Stimulated activated CD8-positive, alpha-beta memory T cell treated with anti-CD3 and anti-CD28 coated beads, Interleukin-4, amount 100 ng/mL, for 4 hours (primary cell): ENCODE measurements around the gene PEF1.

Source experiments
- DNase-seq, 2 donors: peaks; one replicate each; pipeline ENCODE4 v3.0.0-alpha.2; 2020; ENCODE audit warnings: low read depth in 2 of 2, low spot score in 1 of 2

The PEF1 gene

DNA sequence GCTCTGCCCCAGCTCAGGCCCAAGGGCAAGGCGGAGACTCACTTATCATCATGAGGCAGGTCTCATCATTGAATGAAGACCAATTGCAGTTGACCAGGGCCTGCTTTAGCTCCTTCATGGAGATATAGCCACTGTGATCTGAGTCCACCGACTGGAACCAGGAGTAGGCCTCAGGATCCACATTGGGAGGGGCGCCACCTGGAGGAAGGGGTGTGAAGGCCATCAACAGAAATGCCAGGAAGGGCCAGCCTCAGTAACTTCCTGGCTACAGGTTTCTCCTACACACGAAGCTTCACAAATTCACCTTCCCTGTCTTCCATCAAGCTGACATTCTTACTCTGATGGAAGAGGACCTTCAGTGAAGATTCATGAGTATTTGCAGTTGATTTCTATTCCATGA, 11.6 kb downstream of the PEF1 start:
- DNase-seq = no peak

DNA sequence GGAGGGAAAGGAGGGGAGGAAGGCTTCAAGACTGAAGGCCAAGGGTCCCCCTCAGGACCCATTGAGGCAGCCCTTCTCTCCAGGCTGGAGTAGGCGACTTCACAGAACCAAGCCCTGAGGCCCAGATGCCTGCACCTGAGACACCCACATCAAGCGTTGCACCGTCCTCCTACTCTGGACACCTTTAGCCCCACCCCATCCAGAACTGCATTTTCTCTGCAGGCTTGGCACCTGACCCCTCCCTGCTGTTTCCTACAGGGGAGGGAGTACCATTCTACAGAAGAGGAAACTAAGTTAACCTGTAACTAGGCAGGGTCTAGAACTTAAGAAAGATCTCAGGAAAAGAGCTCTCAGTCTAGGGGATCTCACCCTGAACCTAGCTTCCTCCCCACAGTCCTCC, 12.0 kb downstream of the PEF1 start:
- DNase-seq = no peak

DNA sequence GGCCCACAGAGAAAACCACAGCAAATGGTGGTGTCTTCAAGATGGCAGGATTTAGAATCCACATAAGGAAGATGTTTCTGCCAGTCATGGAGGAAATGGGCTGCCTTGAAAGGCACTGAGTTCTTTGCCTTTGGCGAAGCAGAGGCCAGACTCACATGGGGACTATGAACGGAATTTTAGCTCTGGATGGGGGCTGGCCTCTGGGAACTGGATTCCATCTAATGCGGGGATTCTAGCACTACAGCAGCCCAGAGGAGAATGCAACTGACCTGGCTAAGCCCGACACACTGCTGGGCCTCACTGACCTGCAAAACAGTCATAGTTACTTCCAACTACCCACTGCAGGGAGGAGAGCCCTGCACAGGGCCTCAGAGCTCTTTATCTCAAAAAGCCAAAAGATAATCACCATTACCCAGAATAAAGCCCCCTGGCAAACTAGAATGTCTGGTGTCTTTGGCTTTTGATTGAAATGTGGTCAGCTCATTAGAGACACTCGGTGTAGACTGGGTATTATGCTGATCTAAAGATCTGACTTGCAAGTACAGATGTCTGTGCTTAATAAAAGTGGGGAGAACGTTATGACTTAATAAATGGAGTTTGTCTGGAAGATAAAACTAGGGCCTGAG, 15.6 kb downstream of the PEF1 start:
- no peak for DNase-seq

- no peak for DNase-seq
These were observed 16.6 kb downstream of the PEF1 start for GRCh38 chr1:31627930-31628559.

- no peak for DNase-seq
These were observed 17.3 kb downstream of the PEF1 start for GRCh38 chr1:31627301-31627929.

GRCh38 chr1:31626223-31627207, 18.2 kb downstream of the PEF1 start:
- DNase-seq = no peak

DNA sequence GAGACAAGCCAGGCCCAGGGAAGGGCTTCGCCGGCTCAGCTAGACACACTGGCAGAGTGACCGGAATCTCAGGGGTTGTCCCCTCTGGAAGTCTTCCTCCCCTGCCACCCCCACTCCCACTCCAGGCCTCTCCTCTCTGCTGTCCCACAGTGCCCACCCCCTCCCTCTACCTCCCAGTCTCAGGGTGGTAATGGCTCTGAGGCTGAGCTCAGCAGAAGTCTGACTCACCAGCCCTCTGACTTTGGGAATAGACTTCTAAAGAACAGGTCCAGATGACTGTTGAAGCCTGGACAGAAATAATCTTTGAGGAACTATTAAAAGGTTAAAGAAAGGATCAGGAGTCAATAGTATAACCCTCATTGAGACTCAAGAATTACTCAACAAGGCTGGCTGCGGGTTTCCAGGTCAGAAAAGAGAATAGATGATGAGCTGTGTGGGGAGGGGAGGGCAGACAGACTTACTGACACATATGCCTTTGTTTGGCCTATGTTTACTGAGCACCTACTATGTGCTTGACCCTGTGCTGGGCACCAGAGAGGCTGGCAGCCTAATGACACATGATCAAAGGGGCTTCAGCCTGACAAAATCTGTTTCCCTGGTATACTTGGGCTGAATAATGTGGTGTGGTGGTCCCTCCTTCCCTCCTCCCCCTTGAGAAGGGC, 19.0 kb downstream of the PEF1 start:
- DNase-seq = no peak

DNA sequence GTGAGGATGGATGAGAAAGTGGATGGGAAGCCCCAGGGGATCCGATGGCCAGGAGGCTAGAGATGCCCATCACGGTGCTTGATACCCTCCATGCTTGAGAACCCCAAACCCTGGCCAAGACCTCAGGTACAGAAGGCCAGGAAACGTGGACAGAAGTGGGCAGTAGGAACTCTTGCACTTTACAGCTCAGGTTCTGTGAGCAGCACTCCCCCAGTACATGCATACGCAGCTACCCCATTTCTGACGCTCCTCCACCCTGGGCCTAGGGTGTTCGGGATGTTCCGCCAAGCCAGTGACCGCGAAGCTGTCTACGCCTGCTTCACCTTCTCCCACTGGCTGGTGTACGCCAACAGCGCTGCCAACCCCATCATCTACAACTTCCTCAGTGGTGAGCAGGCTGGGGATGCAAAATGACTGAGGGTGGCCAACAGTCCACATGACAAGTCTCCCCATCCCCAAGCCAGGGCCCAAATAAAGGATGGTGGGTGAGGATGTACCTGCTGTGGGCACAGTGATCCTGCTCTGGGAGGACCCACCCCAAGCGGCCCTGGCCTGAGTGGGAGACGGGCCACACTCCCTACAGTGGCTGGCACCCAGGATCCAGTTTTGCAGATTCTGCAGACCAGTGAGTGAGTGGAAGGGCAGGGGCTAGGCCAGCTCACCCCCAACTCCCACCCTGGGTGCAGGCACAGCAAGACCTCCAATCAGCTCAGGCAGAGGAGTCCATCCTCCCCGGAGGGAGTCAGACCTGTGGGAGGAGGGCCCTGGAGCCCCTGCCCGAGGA, 19.8 kb downstream of the PEF1 start:
- DNase-seq = no peak

- no peak for DNase-seq
These were observed 20.4 kb downstream of the PEF1 start for GRCh38 chr1:31624309-31624708.

GRCh38 chr1:31623365-31623764, 21.3 kb downstream of the PEF1 start:
- no peak for DNase-seq

GRCh38 chr1:31621847-31622730, 22.6 kb downstream of the PEF1 start:
- no peak for DNase-seq

GRCh38 chr1:31621498-31621820, 23.2 kb downstream of the PEF1 start:
- no peak for DNase-seq

- no peak for DNase-seq
These were observed 23.8 kb downstream of the PEF1 start for GRCh38 chr1:31620631-31621497.

DNA sequence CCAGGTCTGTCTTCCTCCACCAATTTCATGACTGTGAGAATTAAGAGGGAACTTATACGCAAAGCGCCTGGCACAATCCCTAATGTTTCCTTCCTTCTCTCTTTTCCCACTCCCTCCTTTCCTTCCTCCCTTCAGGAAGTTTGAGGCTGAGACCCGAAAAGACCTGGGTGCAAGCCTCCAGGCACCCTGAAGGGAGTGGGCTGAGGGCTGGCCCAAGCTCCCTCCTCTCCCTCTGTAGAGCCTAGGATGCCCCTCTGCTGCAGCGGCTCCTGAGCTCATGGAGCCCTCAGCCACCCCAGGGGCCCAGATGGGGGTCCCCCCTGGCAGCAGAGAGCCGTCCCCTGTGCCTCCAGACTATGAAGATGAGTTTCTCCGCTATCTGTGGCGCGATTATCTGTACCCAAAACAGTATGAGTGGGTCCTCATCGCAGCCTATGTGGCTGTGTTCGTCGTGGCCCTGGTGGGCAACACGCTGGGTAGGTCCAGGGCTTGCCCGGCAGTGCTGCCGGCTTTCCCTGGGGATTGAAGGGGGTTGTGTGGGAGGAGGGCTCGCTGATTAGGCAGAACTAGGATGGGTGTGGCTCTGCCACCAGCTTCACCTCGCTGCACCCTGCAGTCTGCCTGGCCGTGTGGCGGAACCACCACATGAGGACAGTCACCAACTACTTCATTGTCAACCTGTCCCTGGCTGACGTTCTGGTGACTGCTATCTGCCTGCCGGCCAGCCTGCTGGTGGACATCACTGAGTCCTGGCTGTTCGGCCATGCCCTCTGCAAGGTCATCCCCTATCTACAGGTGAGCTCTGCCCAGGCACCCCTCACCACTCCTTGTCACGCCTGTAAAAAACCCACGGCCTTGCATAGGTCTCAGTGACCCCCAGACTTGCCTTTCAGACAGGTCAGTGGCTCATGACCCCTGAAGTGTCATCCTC, 25.5 kb downstream of the PEF1 start:
- DNase-seq = no peak

DNA sequence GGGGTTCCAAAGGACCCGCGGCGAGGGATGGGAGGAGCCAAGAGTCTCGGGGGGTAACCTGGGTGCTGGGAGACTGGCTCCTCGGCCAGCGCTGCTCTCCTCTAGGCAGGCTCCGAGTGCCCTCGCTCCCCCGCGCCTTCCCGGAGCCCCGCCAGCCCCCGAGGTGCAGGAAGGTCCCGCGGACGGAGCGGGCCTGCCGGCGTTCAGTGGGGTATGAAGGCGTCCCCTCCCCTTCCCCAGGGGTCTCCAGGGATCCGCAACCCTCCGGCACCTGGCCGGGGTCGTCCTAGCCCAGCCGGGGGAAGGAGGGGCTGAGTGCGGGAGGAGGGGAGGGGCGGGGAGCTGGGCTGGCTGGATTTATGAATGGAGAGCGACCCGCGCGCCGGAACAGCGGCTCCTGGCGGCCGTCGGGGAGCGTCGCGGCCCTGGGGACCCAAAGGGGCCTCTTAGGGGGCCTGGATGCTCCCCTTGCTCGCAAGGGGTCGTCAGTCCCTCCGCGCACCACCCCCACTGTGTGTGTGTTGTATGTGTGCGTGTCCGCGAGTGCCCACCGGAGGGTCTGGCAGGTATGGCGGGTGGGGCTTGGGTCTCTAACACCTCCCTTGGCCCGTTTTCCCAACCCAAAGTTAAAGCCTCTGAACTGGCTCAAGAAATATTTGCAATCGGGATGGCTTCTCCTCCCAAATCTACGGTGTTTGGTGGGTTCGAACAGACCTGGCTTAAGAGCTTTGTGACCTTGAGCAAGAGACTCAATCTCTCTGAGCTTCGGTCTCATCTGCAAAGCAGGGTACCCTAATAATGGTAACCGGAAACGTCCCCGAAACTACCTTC, 26.5 kb downstream of the PEF1 start:
- DNase-seq = no peak

GRCh38 chr1:31617218-31617915, 27.3 kb downstream of the PEF1 start, which contains the start of gene HCRTR1:
Gene HCRTR1 (plus strand): TSS chr1:31617689. CDS start chr1:31619193, 1,504 bp downstream.
- DNase-seq = no peak
